ENCODE results near the gene BCAR3.
"Not testable (repeated sequence)": the region's sequence is repeated elsewhere in the genome, so short reads cannot be mapped to it uniquely, and the experiment has no call there.

The BCAR3 gene

DNA sequence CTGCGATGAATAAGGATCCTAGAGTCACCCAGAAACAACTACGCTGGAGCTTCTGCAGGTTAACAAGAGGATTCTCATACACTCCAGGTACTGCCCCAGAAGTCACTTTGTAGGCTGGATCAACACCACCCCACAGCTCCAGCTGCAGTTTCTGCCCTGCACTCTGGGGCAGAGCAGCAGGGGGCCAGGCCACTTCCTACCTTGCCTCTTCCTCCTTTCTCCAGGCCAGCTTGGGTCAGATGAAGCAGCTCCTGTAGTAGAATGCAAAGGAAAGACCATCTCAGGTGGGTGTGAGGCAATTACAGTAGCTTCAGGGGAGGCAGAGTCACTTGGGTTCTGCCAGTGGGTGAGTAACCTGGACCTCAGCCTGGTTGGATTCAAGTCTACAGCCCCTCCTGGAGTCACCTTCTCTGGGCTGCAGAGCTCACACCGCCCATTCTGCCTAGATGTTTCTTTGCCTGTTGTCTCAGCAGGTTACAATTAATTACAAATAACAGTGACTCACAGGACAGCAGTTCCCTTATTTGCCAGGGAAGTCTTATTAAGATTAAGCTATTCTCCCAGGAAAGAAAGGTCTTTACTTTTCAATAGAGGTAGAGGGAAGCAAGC is 24.4 kb upstream of the BCAR3 start:
- no peak for DNase-seq

- no peak for DNase-seq
These were observed 22.4 kb upstream of the BCAR3 start for GRCh38 chr1:93704052-93704451.

DNA sequence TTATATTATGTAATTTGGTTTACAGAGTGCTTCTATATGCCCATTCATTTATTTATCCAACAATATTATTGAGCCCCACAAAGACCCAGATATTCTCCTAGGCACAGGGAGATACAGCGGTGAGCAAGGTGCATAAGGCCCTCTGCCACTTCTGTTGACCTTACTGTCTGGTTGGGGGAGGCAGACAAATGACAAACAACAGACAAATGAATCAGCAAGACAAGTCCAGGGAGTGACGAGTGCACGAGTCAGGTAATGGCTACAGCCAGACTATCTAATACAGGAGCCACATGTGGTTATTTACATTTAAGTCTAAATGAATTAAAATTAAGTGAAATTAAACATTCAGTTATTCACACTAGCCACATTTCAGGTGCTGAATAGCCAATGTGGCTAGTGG is 22.0 kb upstream of the BCAR3 start:
- no peak for DNase-seq

DNA sequence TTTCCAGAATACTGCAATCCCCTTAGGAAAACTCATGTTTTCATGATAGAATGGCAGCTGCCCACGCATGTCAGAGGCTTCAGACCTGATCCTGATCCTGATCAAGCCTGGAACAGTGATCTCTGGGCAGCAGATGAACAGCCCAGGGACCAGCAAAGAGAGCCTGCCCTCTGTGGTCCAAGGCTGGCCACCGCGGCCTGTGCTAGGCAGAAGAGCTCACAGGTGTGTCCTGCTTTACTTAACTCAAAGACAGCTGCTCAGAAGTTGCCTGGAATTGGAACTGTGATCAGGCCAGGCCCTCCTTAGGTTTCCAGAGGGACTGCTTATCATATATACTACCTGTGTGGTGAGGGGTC is 21.2 kb upstream of the BCAR3 start:
- DNase-seq, result no peak

GRCh38 chr1:93702111-93702827 is 20.6 kb upstream of the BCAR3 start:
- DNase-seq, result no peak

GRCh38 chr1:93701629-93702028 is 20.0 kb upstream of the BCAR3 start:
- DNase-seq, result peak; percentile 99

DNA sequence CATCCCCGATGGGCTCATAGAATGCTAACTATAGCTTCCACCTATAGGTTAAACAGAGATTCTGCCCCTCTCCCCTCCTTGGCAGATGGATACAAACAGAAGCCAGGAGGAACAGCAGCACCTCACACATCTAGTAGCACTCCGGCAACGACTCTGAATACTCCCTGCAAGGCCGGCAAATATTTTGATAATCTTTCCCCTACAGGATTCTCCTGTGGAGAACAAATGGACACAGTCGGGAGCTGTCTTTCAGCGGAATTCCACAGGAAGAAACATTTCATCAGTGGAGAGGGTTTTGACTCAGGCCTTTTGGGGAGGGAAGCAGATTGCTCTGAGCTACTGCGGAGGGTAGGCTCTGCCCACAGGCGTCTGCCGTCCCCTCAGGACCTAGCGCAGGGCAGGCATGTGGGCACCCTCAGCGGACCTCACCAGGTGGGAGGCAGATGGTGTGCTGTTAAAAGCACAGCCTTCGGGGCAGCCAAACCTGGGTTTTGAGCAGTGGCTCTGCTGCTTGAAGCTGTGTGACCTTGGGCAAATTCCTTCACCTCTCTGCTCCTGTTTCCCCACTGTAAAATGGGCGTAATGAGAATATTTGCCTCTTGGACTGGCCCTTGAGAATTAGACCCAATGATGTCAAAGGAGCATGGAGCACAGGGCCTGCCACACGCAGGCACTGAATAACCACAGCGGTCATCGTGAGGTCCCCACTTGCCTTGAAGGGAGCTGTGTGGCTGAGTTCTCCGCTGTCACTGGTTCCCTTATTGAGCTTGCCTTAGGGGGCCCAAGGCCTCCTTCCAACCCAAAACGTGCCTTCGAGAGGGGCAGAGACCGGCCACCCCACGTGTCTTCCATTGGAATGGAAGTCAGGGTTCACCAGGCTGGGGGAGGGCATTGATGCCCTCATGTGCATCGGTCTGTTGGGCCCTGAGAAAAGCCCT is 19.2 kb upstream of the BCAR3 start:
- DNase-seq, result no peak

- no peak for DNase-seq
These were observed 18.0 kb upstream of the BCAR3 start for GRCh38 chr1:93699503-93700168.

DNA sequence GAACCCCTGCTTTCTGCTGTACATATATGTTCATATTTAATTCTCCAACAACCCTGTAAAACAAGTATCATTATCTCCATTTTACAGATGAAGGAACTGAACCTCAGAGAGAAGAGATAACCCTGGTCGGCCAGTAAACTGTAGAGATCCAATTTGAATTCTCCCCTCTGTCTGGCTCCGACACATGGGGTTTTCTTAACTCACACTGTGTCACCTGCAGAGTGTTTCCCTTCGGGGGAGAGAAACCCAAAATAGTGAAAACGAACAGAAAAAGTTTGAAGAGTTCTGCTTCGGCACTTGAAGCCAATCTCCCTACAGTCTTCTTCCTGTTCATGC is 17.4 kb upstream of the BCAR3 start:
- no peak for DNase-seq

GRCh38 chr1:93698329-93699048 is 16.9 kb upstream of the BCAR3 start:
- no peak for DNase-seq

DNA sequence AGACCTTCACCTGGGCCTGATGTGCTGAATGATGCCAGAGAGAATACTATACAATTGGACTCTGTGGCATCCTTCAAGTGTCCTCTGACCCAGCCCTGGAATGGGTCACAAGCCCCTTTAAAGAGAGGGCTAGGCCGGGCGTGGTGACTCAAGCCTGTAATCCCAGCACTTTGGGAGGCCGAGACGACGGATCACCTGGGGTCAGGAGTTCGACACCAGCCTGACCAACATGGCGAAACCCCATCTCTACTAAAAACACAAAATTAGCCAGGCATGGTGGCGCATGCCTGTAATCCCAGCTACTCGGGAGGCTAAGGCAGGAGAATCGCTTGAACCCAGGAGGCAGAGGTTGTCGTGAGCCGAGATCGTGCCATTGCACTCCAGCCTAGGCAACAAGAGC is 15.9 kb upstream of the BCAR3 start:
- DNase-seq, result not testable (repeated sequence)

- DNase-seq, result no peak
These were observed 13.9 kb upstream of the BCAR3 start for GRCh38 chr1:93695411-93696005.

GRCh38 chr1:93694819-93695218 is 13.2 kb upstream of the BCAR3 start:
- no peak for DNase-seq

GRCh38 chr1:93694039-93694438 is 12.4 kb upstream of the BCAR3 start:
- no peak for DNase-seq

GRCh38 chr1:93692983-93693591 is 11.4 kb upstream of the BCAR3 start:
- DNase-seq, result peak; percentile 82

DNA sequence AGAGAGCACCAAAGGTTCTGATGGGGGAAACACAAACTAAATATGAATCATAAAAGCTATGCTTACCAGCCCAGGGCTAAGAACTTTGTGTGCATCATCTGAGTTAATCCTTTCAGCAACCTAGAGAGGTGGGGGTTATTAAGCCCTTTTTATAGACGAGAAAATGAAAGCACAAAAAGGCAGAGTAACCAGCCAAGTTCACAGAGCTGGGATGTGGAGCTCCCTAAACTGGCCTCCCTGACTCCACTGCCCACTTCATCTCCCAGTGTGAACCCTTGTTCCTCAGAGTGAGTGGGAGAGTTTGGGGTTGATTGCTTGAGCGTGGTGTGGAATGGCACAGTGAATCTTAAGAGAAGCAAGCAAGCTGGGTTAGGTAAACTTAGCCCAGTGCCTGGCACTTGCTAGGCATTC is 10.8 kb upstream of the BCAR3 start:
- DNase-seq, result peak; percentile 64

GRCh38 chr1:93692026-93692425 is 10.4 kb upstream of the BCAR3 start:
- DNase-seq, result peak; percentile 58

GRCh38 chr1:93690921-93691789 is 9.5 kb upstream of the BCAR3 start:
- DNase-seq, result no peak

DNA sequence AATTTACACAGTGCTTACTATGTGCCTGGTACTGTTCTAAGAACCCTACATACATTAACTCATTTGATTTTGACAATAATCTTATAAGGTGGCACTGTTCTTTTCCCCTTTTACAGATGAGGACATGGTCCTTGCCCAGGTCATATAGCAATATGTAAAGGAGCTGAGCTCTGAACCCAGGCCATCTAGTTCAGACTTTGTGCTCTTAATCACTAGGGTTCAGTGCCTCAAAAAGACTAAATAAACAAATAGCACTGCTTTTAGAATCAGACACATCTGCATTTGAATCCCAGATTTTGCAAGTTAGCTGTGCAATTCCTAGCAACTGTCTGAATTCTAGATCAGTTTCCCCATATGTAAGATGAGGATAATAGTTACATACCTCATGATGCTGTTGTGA is 8.7 kb upstream of the BCAR3 start:
- DNase-seq, result no peak

DNA sequence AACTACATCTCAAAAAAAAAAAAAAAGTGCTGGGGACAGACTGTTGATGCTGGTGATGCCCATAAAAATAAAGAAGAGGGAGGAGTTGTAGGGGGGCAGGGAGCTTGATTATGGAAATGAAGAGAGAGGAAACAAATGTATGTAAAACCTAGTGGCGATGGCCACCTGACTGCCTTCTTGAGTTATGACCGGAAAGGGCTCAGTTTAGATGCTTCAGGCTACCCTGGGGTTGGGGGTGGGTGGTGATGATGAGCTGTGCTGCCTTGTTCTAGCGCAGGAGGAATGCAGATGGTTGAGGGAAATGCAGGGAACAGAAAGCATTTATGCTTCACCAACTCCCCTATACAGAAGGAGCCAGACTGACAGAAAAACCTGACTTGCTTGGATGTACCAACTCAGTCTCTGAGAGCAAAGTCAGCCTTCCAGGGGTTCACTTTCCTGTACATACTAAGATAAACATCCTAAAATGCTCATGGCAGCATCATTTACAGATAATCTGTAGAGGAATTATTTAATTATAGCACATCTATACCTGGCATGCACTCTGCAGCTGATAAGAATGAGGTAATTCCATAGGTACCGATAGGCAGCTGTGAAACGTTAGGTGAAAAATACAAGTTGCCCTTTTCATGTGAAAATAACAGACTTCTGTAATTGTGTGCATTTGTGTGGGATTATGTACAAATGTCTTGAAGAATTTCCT is 8.0 kb upstream of the BCAR3 start:
- DNase-seq, result peak; percentile 60

Data from fibroblast of upper back skin (primary cell).